ENCODE measurements around the gene WASL. TPM values are rescaled to one million over a fixed set of nuclear protein-coding genes. Genes with fewer than 3 reads are reported as not detected.
"Not testable (repeated sequence)": the region's sequence is repeated elsewhere in the genome, so short reads cannot be mapped to it uniquely, and the experiment has no call there.

Gene WASL
- total RNA-seq, 2 donors from 2014 or later = 37.7 to 64.9 TPM

- Histone ChIP-seq H3K27me3 (replicated peaks; ENCODE audit: insufficient read depth) (no peaks in the 10 kb centered on the region), H3K4me1 (replicated peaks) (peaks cover 3% of the 10 kb centered on the region), H3K27ac (no peak overlapping the region), H3K9me3 (no peaks in the 10 kb centered on the region), H3K4me3 (no peak overlapping the region), H3K36me3 (no peaks in the 10 kb centered on the region)
- WGBS = 37% methylated on average over 3 of the region's 3 CpGs
- TF ChIP-seq POLR2A (IDR thresholded peaks at IDR 0.05) = no peak
- TF ChIP-seq POLR2AphosphoS5 (IDR thresholded peaks at IDR 0.05) = no peak
- TF ChIP-seq CTCF (IDR thresholded peaks at IDR 0.05) = no peak
- intact Hi-C loops (cut with DNase I) = loop anchor here (5.0 to 10.0 kb wide), 2 partner anchors 158 to 230 kb away; no protein-coding TSS in a partner anchor
- DNase-seq (ENCODE audit: low spot score) = no peak
Measured at GRCh38 chr7:123637203-123637602, 111.6 kb downstream of the WASL start.

DNA sequence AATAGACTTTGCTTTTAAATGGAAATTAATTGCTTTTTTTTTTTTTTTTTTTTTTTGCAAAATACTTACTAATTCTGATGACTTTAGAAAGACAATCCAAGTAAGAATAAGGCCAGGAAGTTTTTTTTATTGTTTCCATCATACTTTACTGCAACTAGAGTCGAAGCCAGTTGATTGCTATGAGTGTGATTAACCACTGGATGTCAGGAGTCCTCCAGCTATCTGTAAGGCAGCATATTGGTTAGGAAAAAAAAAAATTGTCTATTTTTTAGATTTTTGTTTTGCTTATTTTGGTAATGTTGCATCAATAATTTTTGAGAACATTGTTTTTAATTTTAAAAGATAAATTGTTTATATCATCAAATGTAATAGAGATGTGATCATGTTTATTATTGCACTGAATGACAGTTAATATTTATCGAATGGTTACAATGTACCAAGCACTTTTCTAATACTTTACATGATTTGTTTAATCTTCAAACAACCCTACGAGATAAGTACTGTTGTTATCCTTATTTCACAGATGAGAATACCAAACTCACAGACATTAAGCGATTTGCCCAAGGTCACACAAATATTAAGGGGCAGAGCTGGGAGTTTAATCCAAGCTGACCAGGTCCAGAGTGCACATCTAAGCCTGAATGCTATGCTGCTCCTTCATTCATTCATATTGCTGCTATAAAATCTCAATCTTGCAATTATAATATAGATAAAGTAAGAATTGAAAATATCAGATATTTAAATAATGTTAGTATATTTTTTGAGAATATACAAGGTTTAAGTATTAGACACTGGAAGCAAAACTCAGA is 113.0 kb downstream of the WASL start:
- H3K4me3 ChIP-seq = no peak overlapping the region
- peaks cover 3% of the 10 kb centered on the region for H3K4me1 ChIP-seq (replicated peaks)
- no peak for DNase-seq (ENCODE audit: low spot score)
- TF ChIP-seq POLR2A (IDR thresholded peaks at IDR 0.05) (no peak), POLR2AphosphoS5 (IDR thresholded peaks at IDR 0.05) (no peak), CTCF (IDR thresholded peaks at IDR 0.05) (peak in 2 of 4 experiments; percentile 21 to 48)
- 50% methylated on average over 4 of the region's 4 CpGs for WGBS
- intact Hi-C loops (cut with DNase I) = loop anchor here (5.0 to 10.0 kb wide), 2 partner anchors 159 to 232 kb away; no protein-coding TSS in a partner anchor
- no peaks in the 10 kb centered on the region for H3K27me3 ChIP-seq (replicated peaks; ENCODE audit: insufficient read depth)
- no peaks in the 10 kb centered on the region for H3K9me3 ChIP-seq
- H3K27ac ChIP-seq = no peak overlapping the region
- no peaks in the 10 kb centered on the region for H3K36me3 ChIP-seq

GRCh38 chr7:123634011-123634573 is 114.7 kb downstream of the WASL start:
- intact Hi-C loops (cut with DNase I) = loop anchor here (10.0 kb wide), 1 partner anchor 161 kb away; no protein-coding TSS in a partner anchor
- H3K9me3 ChIP-seq; H3K4me3 ChIP-seq; H3K27me3 ChIP-seq (replicated peaks; ENCODE audit: insufficient read depth); H3K4me1 ChIP-seq (replicated peaks); H3K27ac ChIP-seq; DNase-seq (ENCODE audit: low spot score); H3K36me3 ChIP-seq: not testable (repeated sequence)
- WGBS = 86% methylated on average over 2 of the region's 2 CpGs

DNA sequence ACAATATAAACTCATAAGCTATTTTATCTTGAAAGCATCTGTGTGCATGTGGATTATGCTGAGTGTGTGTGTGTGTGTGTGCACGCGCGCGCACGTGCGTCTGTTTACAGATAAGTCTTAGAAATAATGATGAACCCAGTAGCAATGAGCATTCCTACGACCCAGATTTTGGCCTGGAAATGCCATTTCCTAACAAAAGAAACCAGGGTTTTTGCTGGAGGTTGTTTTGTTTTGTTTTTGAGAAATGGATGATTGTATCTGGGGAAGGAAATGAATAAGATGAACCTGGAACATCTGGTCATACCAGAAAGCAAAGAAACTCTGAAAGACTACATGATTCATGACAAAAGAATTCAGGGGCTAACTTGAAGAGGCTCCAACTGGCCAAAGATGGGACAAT is 115.2 kb downstream of the WASL start:
- H3K4me1 ChIP-seq (replicated peaks) = peaks cover 3% of the 10 kb centered on the region
- intact Hi-C loops (cut with DNase I) = loop anchor here (10.0 kb wide), 1 partner anchor 161 kb away; no protein-coding TSS in a partner anchor
- no peaks in the 10 kb centered on the region for H3K27me3 ChIP-seq (replicated peaks; ENCODE audit: insufficient read depth)
- no peak for DNase-seq (ENCODE audit: low spot score)
- H3K9me3 ChIP-seq = no peaks in the 10 kb centered on the region
- H3K36me3 ChIP-seq = no peaks in the 10 kb centered on the region
- TF ChIP-seq POLR2AphosphoS5 (IDR thresholded peaks at IDR 0.05) (no peak), POLR2A (IDR thresholded peaks at IDR 0.05) (no peak), CTCF (IDR thresholded peaks at IDR 0.05) (no peak)
- H3K27ac ChIP-seq = no peak overlapping the region
- WGBS = 52% methylated on average over 7 of the region's 7 CpGs
- H3K4me3 ChIP-seq = no peak overlapping the region

GRCh38 chr7:123632808-123633207 is 116.0 kb downstream of the WASL start:
- H3K27me3 ChIP-seq (replicated peaks; ENCODE audit: insufficient read depth) = no peaks in the 10 kb centered on the region
- no peaks in the 10 kb centered on the region for H3K9me3 ChIP-seq
- DNase-seq (ENCODE audit: low spot score) = no peak
- no peak overlapping the region for H3K27ac ChIP-seq
- intact Hi-C loops (cut with DNase I) = loop anchor here (10.0 kb wide), 1 partner anchor 162 kb away; no protein-coding TSS in a partner anchor
- peaks cover 3% of the 10 kb centered on the region for H3K4me1 ChIP-seq (replicated peaks)
- no peak overlapping the region for H3K4me3 ChIP-seq
- TF ChIP-seq POLR2AphosphoS5 (IDR thresholded peaks at IDR 0.05) (no peak), CTCF (IDR thresholded peaks at IDR 0.05) (no peak), POLR2A (IDR thresholded peaks at IDR 0.05) (no peak)
- WGBS = 68% methylated on average over 2 of the region's 2 CpGs
- H3K36me3 ChIP-seq = no peaks in the 10 kb centered on the region

Small RNA genes lying within 50 kb of the gene (small RNA-seq; reads per million reads assigned to genes)
- gene RNU6-11P = 0 reads per million in 2 donors

Other genes starting within 250 kb of the WASL start
- 1 to 10 TPM; 2.0 to 4.8 TPM for gene IQUB, start 214.4 kb downstream of the WASL start, total RNA-seq
- 10 to 100 TPM; 53.3 to 65.8 TPM for gene NDUFA5, start 191.2 kb downstream of the WASL start, total RNA-seq
- 1 to 10 TPM in 1 of 2 donors, not detected in 1; 1.1 TPM for gene ASB15, start 147.2 kb downstream of the WASL start, total RNA-seq
- gene LMOD2, start 93.1 kb downstream of the WASL start, total RNA-seq = 1 to 10 TPM in 1 of 2 donors, not detected in 1; 4.6 TPM
- 1 to 10 TPM in 1 of 2 donors, not detected in 1; 1.6 TPM for gene HYAL4, start 96.2 kb upstream of the WASL start, total RNA-seq
- under 1 TPM in 1 of 2 donors, not detected in 1; 0.62 TPM for gene SPAM1, start 176.2 kb upstream of the WASL start, total RNA-seq